H9 (cell line): ENCODE results near the gene GTF3C5. TPM values are rescaled to one million over a fixed set of nuclear protein-coding genes. Genes with fewer than 3 reads are reported as not detected.

Source experiments
- DNase-seq: peaks from one replicate; pipeline ENCODE4 v3.0.0-alpha.2; 2017
- H2AFZ ChIP-seq: one replicate; pipeline ENCODE4 v1.6.1; 2013; ENCODE audit warnings: mild to moderate bottlenecking, low read length, control low read depth, moderate library complexity
- H2AK5ac ChIP-seq: 2 replicates; pipeline ENCODE4 v1.6.1; 2013; ENCODE audit warnings: low read length, control low read depth, mixed read lengths; ENCODE audit not compliant: insufficient read length
- H2BK120ac ChIP-seq: one replicate; pipeline ENCODE4 v1.6.1; 2013; ENCODE audit warnings: low read depth, mild to moderate bottlenecking, low read length, control low read depth, inconsistent platforms; ENCODE audit not compliant: poor library complexity, severe bottlenecking
- H2BK12ac ChIP-seq: 2 replicates; pipeline ENCODE4 v1.6.1; 2013; ENCODE audit warnings: low read length, control low read depth, mixed read lengths, low read depth; ENCODE audit not compliant: insufficient read length
- H2BK15ac ChIP-seq: 2 replicates; pipeline ENCODE4 v1.6.1; 2013; ENCODE audit warnings: low read depth, low read length, control low read depth
- H2BK20ac ChIP-seq: one replicate; pipeline ENCODE4 v1.6.1; 2013; ENCODE audit warnings: low read depth, mild to moderate bottlenecking, low read length, control low read depth, inconsistent platforms; ENCODE audit not compliant: poor library complexity, severe bottlenecking
- H2BK5ac ChIP-seq: 2 replicates; pipeline ENCODE4 v1.6.1; 2013; ENCODE audit warnings: low read length, control low read depth, mixed read lengths; ENCODE audit not compliant: insufficient read length
- H3K14ac ChIP-seq: 2 replicates; pipeline ENCODE4 v1.6.1; 2013; ENCODE audit warnings: low read length, control low read depth; ENCODE audit not compliant: insufficient read depth
- H3K18ac ChIP-seq: 2 replicates; pipeline ENCODE4 v1.6.1; 2013; ENCODE audit warnings: low read depth, mild to moderate bottlenecking, mixed read lengths, low read length, control low read depth; ENCODE audit not compliant: insufficient read length
- H3K23ac ChIP-seq: 2 replicates; pipeline ENCODE4 v1.6.1; 2013; ENCODE audit warnings: low read length, control low read depth, mixed read lengths, low read depth; ENCODE audit not compliant: insufficient read length
- H3K23me2 ChIP-seq: 2 replicates; pipeline ENCODE4 v1.6.1; 2013; ENCODE audit warnings: low read depth, mild to moderate bottlenecking, mixed read lengths, low read length, control low read depth; ENCODE audit not compliant: insufficient read length, poor library complexity, severe bottlenecking
- H3K27ac ChIP-seq: 2 replicates; pipeline ENCODE4 v1.5.1; 2013; ENCODE audit warnings: low read length, control low read depth, mixed read lengths, low read depth; ENCODE audit not compliant: insufficient read length
- H3K27me3 ChIP-seq: 2 replicates; pipeline ENCODE4 v1.6.1; 2013; ENCODE audit warnings: low read length, control low read depth, inconsistent platforms; ENCODE audit not compliant: insufficient read depth
- H3K4ac ChIP-seq: 2 replicates; pipeline ENCODE4 v1.6.1; 2013; ENCODE audit warnings: low read depth, mild to moderate bottlenecking, control low read depth, inconsistent platforms, low read length, moderate library complexity
- H3K4me1 ChIP-seq: 2 replicates; pipeline ENCODE4 v1.6.1; 2013; ENCODE audit warnings: low read length, control low read depth, inconsistent platforms; ENCODE audit not compliant: insufficient read depth
- H3K4me2 ChIP-seq: 2 replicates; pipeline ENCODE4 v1.6.1; 2013; ENCODE audit warnings: low read length, control low read depth, mixed read lengths; ENCODE audit not compliant: insufficient read length, insufficient read depth
- H3K56ac ChIP-seq: 2 replicates; pipeline ENCODE4 v1.6.1; 2013; ENCODE audit warnings: low read depth, mild to moderate bottlenecking, mixed read lengths, low read length, control low read depth; ENCODE audit not compliant: insufficient read length
- H3K79me1 ChIP-seq: 2 replicates; pipeline ENCODE4 v1.6.1; 2013; ENCODE audit warnings: low read depth, mild to moderate bottlenecking, moderate library complexity, low read length, control low read depth, inconsistent platforms; ENCODE audit not compliant: insufficient read depth, poor library complexity, severe bottlenecking
- H3K79me2 ChIP-seq: 2 replicates; pipeline ENCODE4 v1.6.1; 2013; ENCODE audit warnings: low read length, control low read depth, inconsistent platforms; ENCODE audit not compliant: insufficient read depth
- H3K9ac ChIP-seq: 2 replicates; pipeline ENCODE4 v1.6.1; 2013; ENCODE audit warnings: low read length, control low read depth, mixed read lengths; ENCODE audit not compliant: insufficient read length; ENCODE audit errors: extremely low read depth
- H3K9me3 ChIP-seq: one replicate; pipeline ENCODE4 v1.6.1; 2013; ENCODE audit warnings: low read depth, low read length, inconsistent platforms; ENCODE audit not compliant: control insufficient read depth
- H3T11ph ChIP-seq: one replicate; pipeline ENCODE4 v1.6.1; 2013; ENCODE audit warnings: mild to moderate bottlenecking, low read length, control low read depth, inconsistent platforms
- H4K20me1 ChIP-seq: one replicate; pipeline ENCODE4 v1.6.1; 2013; ENCODE audit not compliant: control insufficient read depth, insufficient read length, insufficient read depth
- H4K5ac ChIP-seq: 2 replicates; pipeline ENCODE4 v1.6.1; 2013; ENCODE audit warnings: low read depth, mild to moderate bottlenecking, mixed read lengths, low read length, control low read depth; ENCODE audit not compliant: insufficient read length
- H4K8ac ChIP-seq: replicated peaks from 2 replicates; pipeline ENCODE4 v1.6.1; 2013; ENCODE audit warnings: low read length, control low read depth, mixed read lengths, low read depth; ENCODE audit not compliant: insufficient read length
- H4K91ac ChIP-seq: 2 replicates; pipeline ENCODE4 v1.6.1; 2013; ENCODE audit warnings: low read depth, mild to moderate bottlenecking, moderate library complexity, mixed read lengths, low read length, control low read depth; ENCODE audit not compliant: insufficient read length
- H3K27ac Mint-ChIP-seq, 3 experiments: 2 replicates in 2 of 3; 3 replicates in 1 of 3; pipeline ENCODE4 v1.8.0; 2020 to 2021; ENCODE audit warnings: mixed read lengths in 3 of 3, mild to moderate bottlenecking in 1 of 3, moderate library complexity in 1 of 3
- H3K27me3 Mint-ChIP-seq: 2 replicates; pipeline ENCODE4 v1.8.0; 2021; ENCODE audit warnings: low read depth, mild to moderate bottlenecking, moderate library complexity, mixed read lengths
- H3K36me3 Mint-ChIP-seq, 3 experiments: 2 replicates in 2 of 3; 3 replicates in 1 of 3; pipeline ENCODE4 v1.8.0; 2020 to 2021; ENCODE audit warnings: low read depth in 3 of 3, mixed read lengths in 3 of 3; ENCODE audit not compliant: insufficient read depth in 1 of 3
- H3K4me1 Mint-ChIP-seq, 2 experiments: 2 replicates each; pipeline ENCODE4 v1.8.0; 2020; ENCODE audit warnings: mixed read lengths in 2 of 2
- H3K4me3 Mint-ChIP-seq, 2 experiments: 2 replicates in 1 of 2; 3 replicates in 1 of 2; pipeline ENCODE4 v1.8.0; 2020 to 2021; ENCODE audit warnings: mild to moderate bottlenecking in 2 of 2, mixed read lengths in 2 of 2, moderate library complexity in 1 of 2
- H3K9me3 Mint-ChIP-seq, 2 experiments: 2 replicates in 1 of 2; 3 replicates in 1 of 2; pipeline ENCODE4 v1.8.0; 2020; ENCODE audit warnings: mild to moderate bottlenecking in 2 of 2, mixed read lengths in 2 of 2, moderate library complexity in 1 of 2
- CTCF ChIP-seq: fragments of 200-600 bp; sonication (generic); conservative IDR thresholded peaks from 3 replicates; pipeline ENCODE4 v1.8.0; 2021; ENCODE audit warnings: antibody characterized with exemption, mild to moderate bottlenecking
- WGBS: extraction: QIAGEN DNeasy Blood & Tissue Kit; methylation state at CpG from one replicate; pipeline ENCODE4 v1.1.7; 2013; ENCODE audit warnings: missing lambda C conversion rate, low lambda C conversion rate, mixed read lengths; ENCODE audit not compliant: insufficient read length; ENCODE audit errors: extremely low coverage; 5-methylcytosine and 5-hydroxymethylcytosine counted together
- total RNA-seq: library from RNA; stranded (reverse); gene quantifications from 2 replicates; pipeline ENCODE4 v1.2.1, GENCODE V29; 2021

Gene GTF3C5
- total RNA-seq, 1 experiment from 2014 or later = 88.9 TPM

- Mint-ChIP-seq H3K4me3 (no peak overlapping the region), H3K27ac (no peak overlapping the region), H3K36me3 (peaks cover 19 to 47% (median 42%) of the 10 kb centered on the region in 3 experiments), H3K27me3 (no peaks in the 10 kb centered on the region), H3K4me1 (peaks cover 2 to 12% of the 10 kb centered on the region in 2 experiments; a peak in 2 of 4 replicates), H3K9me3 (no peaks in the 10 kb centered on the region)
- Histone ChIP-seq H2BK15ac (no peak overlapping the region), H4K91ac (no peak overlapping the region), H3K4me2 (no peak overlapping the region), H4K8ac (no peak overlapping the region), H4K5ac (no peak overlapping the region), H3K27me3 (no peaks in the 10 kb centered on the region), H2AK5ac (no peak overlapping the region), H3K23ac (no peak overlapping the region), H3K79me1 (no peaks in the 10 kb centered on the region), H3K18ac (no peak overlapping the region), H2BK120ac (no peak overlapping the region), H3K4ac (no peak overlapping the region), H3K56ac (no peak overlapping the region), H2BK5ac (no peak overlapping the region), H3K4me1 (no peaks in the 10 kb centered on the region), H3K14ac (no peak overlapping the region), H2BK20ac (no peak overlapping the region), H4K20me1 (no peaks in the 10 kb centered on the region), H3K9ac (no peak overlapping the region), H2AFZ (no peak overlapping the region), H3K9me3 (no peaks in the 10 kb centered on the region), H3T11ph (no peak overlapping the region), H2BK12ac (no peak overlapping the region), H3K23me2 (no peaks in the 10 kb centered on the region), H3K27ac (no peak overlapping the region), H3K79me2 (no peaks in the 10 kb centered on the region)
- no peak for DNase-seq
- TF ChIP-seq CTCF = no peak
- no CpG with 5 or more reads among the region's 17 CpGs for WGBS
Measured at GRCh38 chr9:133106511-133107244, 75.9 kb downstream of the GTF3C5 start.
